HG03103 (cell line): Measurements from ENCODE around the gene PARP4.
"Not testable (repeated sequence)": the region's sequence is repeated elsewhere in the genome, so short reads cannot be mapped to it uniquely, and the experiment has no call there.

Experiments
- ATAC-seq: cut with Tn5 transposase; IDR thresholded peaks from one replicate; pipeline ENCODE4 v1.9.1; 2021; ENCODE audit warnings: low read depth; ENCODE audit not compliant: unreplicated experiment

PARP4 gene

DNA sequence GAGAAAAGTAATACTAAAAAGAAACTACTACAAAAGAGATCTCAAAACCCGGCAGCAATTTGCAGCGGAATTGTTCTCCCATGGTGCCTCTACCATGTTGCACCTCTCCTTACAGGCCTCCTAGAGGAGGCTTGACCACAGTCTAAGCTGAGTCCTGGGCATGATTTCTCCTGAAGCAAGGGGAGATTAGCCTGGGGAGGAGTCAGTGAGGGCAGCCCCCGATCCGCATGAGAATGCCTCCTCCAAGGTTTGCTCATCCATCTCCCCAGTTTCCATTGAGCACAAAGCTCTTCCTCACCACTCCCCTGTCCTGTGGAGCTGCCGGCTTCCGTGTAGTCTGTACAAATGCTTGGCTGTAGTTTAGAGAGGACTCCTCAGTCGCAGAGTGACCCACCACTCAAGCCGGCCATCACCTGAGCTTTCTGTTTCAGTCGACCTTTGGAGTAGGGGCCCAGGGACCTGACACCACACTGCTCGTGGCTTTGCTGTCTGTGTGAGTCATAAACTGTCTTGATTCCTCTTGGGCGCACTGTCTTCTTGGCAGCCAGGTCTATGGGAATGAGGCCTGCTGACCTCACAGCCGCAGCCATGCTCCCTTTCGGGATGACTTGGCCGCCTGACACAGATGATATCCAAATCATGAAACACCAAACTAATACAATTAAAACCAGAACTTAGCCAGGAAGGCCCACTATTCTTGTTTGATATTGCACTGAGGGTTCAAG is 130.9 kb downstream of the PARP4 start:
- no peak for ATAC-seq

DNA sequence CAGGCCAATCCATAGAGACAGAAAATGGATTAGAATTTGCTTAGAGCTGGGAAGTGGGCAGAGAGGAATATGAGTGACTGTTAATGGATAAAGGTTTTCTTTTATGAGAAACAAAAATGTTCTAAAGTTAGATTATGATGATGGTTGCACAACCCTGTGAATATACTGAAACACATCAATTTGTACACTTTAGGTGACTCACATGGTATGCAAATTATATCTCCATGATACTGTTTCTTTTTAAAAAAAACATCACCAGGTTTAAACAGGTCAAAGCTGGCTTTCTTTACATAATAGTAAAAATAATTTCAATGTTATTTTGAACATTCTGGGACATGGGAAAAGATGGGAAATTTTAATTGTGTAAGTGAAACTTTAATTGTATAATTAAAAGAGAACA is 131.7 kb downstream of the PARP4 start:
- not testable (repeated sequence) for ATAC-seq

DNA sequence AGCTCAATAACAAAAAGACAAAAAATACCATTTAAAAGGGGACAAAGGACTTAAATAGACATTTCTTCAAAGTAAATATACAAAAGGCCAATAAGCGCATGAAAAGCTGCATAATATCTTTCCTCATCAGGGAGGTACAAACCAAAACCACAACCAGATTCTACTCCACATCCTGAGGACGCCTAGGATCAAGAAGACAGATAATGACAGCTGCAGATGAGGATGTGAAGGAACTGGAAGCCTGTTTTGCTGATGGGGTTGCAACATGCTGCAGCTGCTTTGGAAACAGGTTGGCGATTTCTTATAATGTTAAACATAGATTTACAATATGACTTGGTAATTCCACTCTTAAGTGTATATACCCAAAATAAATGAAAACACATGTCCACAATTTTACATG is 132.4 kb downstream of the PARP4 start:
- ATAC-seq: not testable (repeated sequence)

DNA sequence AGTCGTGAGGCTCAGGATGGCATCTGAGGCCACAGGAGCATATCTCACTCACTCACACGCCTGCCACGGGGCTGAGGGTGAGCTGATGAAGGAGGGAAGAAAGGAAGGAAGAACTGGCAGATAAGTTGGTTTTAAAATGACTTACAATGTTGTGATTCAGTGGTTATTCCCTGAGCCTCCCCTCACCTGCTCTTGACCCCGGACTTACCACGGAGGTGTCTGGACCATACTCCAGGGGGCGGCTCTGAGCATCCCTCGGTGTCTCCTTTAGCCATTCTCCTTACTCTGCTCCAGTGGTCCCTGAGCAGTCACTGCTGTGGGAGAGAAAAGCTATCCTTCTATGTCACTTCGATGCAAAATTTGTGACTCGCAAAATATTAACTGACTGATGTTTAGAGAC is 141.3 kb downstream of the PARP4 start:
- ATAC-seq: not testable (repeated sequence)
